OCI-LY3 (cell line): Measurements from ENCODE around the gene MED29.

Source experiments
- CTCF ChIP-seq: fragments of 200-600, 300-600 bp; sonication (generic); IDR thresholded peaks from 2 replicates; pipeline ENCODE4 v1.5.1; 2014; ENCODE audit warnings: antibody characterized with exemption, low read length, low read depth
- EZH2phosphoT487 ChIP-seq: fragments of 200-600 bp; shearing (Covaris generic); IDR thresholded peaks from 2 replicates; pipeline ENCODE4 v1.6.1; 2018; ENCODE audit warnings: antibody characterized with exemption, mixed run types, low read depth

GRCh38 chr19:39420769-39421168, 29.6 kb downstream of the MED29 start:
- TF ChIP-seq CTCF (no peak), EZH2phosphoT487 (no peak)
